ENCODE results near the gene MPHOSPH6.

DNA sequence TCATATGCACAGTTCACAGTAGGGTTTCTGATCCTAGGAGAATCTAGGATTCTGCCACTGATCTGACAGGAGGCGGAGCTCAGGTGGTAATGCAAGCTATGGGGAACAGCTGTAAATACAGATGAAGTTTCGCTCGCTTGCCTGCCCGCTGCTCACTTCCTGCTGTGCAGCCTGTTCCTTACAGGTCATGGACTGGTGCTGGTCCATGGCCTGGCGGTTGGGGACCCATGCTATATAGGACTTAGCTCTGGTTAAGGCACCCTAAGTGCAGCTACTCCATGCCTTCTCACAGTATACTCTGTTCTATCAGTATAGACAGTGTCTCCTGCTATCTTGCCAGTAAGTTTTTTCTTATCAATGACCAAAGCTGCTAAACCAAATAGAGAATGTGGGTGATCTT lies 2.4 kb downstream of the MPHOSPH6 start:
- TF ChIP-seq, protein P1, sequence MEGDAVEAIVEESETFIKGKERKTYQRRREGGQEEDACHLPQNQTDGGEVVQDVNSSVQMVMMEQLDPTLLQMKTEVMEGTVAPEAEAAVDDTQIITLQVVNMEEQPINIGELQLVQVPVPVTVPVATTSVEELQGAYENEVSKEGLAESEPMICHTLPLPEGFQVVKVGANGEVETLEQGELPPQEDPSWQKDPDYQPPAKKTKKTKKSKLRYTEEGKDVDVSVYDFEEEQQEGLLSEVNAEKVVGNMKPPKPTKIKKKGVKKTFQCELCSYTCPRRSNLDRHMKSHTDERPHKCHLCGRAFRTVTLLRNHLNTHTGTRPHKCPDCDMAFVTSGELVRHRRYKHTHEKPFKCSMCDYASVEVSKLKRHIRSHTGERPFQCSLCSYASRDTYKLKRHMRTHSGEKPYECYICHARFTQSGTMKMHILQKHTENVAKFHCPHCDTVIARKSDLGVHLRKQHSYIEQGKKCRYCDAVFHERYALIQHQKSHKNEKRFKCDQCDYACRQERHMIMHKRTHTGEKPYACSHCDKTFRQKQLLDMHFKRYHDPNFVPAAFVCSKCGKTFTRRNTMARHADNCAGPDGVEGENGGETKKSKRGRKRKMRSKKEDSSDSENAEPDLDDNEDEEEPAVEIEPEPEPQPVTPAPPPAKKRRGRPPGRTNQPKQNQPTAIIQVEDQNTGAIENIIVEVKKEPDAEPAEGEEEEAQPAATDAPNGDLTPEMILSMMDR (IDR thresholded peaks at IDR 0.05) = no peak
- no peak for TF ChIP-seq EZH2 (IDR thresholded peaks at IDR 0.05)

Data from neural progenitor cell (in vitro differentiated cells).